GM19240 (cell line): Measurements from ENCODE around the gene GSDMA.
"Not testable (repeated sequence)": the region's sequence is repeated elsewhere in the genome, so short reads cannot be mapped to it uniquely, and the experiment has no call there.

Experiments used
- DNase-seq: peaks from one replicate; pipeline ENCODE4 v3.0.0; 2011; ENCODE audit warnings: low spot score; ENCODE audit not compliant: insufficient read length

The GSDMA gene

DNA sequence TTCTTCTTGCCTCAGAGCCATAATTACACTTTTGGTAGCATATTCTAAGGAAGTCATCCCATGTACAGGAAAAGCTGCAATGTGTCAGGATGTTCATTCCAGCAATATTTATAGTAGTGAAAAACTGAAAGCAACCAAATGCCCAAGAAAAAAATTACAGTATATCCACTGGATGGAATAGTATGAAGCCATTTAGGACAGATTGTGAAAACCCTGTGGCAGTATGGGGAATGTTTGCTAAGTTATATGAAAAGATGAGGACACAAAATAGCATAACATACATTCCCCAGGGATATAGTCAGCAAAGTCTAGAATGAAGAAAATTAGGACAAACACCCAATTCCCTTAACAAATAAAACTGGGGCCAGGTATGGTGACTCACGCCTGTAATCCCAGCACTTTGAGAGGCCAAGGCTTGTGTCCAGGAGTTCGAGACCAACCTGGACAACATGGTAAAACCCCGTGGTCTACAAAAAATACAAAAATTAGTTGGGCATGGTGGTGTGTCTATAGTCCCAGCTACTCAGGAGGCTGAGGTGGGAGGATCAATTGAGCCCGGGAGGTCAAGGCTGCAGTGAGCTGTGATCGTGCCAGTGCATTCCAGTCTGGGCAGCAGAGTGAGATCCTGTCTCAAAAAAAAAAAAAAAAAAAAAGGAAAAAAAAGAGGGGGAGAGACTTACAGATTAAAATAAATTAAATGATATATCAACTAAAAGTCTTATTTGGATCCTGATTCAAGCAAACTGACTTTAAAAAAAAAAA, 33.0 kb upstream of the GSDMA start:
- no peak for DNase-seq

DNA sequence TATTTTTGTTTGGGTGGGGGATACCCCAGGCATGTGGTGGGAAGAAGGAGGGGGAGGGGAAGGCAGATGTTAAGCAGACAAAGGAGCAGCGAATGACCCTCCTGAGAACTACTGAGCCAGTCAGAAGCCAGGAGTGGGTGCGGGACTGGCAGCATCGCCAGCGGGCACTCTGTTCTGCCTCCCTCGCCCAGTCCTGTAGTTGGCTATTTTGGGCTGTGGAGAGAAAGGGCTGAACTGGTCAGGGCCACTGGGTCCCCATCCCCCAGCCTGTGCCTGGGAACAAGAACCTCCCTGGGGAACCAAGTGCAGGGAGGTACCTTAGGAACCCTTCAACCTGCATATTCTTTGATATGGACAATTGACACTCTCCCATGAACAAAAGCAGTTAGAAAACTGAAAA, 28.9 kb upstream of the GSDMA start:
- DNase-seq = no peak

GRCh38 chr17:39934324-39934723, 28.5 kb upstream of the GSDMA start:
- no peak for DNase-seq

DNA sequence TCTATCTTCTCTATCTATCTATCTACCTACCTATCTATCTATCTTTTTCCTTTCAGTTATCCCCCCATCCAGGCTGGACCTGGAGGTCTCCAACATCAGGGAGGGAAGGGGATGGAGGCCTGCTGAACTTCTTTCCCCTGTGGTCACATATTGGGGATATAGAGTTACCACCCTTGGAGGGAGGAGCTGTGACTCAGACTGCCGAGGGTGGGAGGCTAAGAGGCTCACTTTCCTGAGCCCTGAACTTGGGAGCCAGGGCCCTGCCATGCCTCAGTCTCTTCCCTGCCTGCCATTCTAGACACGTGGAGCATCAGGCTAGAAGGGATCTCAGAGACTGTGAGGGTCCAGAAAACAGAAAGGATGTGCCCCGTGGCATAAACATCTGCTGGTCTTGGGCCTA, 26.9 kb upstream of the GSDMA start:
- DNase-seq = no peak

GRCh38 chr17:39937447-39937846, 25.4 kb upstream of the GSDMA start:
- DNase-seq = no peak

DNA sequence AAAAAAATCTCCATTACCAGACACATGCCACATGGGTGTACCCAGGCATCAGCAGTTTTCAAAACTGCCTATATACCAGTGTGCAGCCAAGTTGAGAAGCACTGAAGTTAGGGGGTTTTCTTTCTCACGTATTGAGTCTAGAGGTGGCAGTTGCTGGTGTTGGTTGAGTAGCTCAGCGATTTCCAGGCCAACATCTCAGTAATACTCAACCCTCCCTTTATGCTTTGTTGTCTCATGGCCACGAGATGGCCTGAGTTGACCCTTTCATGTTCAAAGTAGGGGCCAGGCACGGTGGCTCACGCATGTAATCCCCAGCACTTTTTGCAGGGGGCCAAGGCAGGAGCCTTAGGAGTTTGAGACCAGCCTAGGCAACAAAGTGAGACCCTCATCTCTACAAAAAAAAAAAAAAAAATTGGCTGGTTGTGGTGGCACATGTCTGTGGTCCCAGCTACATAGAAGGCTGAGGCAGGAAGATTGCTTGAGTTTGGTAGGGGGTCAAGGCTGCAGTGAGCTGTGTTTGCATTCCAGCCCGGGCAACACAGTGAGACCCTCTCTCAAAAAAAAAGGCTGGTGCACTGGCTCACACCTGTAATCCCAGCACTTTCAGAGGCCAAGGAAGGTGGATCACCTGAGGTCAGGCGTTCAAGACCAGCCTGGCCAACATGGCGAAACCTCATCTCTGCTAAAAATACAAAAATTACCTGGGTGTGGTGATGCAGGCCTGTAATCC, 24.5 kb upstream of the GSDMA start:
- DNase-seq = no peak

- DNase-seq = no peak
Observed at GRCh38 chr17:39939106-39939505, 23.7 kb upstream of the GSDMA start.

- peak; percentile 53 for DNase-seq
Observed at GRCh38 chr17:39939588-39940419, 23.0 kb upstream of the GSDMA start.

GRCh38 chr17:39943702-39944392, 19.0 kb upstream of the GSDMA start:
- DNase-seq = no peak

- no peak for DNase-seq
Observed at GRCh38 chr17:39944393-39944711, 18.5 kb upstream of the GSDMA start.

DNA sequence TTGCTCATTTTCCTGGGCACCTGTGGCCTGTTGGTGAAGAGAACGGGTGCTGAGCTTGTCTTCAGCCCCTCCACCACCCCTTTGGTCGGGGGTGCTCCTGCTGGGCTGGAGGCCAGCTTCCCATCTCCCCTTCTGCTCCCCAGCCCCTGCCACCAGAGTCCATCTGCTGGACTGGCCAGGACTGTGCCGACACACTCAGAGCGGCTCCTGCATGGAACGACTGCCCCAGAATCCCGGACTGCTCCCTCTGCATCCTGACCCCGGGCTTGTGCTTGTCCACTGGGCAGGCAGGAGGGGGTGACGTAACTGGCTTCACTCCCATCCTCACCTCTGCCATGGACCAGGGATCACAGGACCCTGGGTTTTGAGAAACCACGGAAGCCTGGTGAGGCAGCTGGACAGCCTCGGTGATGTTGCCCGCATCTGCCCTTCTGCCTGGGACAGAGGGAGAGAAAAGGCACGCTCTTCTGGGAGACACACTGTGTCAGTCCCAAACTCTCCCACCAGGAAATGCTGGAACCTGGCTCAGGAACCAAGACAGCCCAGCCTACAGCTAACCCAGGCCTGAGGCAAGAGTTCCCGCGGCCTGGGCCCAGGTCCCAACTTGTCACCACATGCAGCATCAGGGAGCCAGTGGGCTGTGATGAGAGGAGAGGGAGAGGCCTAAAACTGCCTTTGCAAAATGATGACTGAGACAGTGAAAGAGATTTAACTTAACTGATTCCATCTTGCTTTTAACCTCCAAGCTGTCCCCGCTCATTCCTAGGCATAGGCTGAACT, 16.1 kb upstream of the GSDMA start:
- DNase-seq = no peak

GRCh38 chr17:39948489-39948828, 14.3 kb upstream of the GSDMA start:
- not testable (repeated sequence) for DNase-seq

DNA sequence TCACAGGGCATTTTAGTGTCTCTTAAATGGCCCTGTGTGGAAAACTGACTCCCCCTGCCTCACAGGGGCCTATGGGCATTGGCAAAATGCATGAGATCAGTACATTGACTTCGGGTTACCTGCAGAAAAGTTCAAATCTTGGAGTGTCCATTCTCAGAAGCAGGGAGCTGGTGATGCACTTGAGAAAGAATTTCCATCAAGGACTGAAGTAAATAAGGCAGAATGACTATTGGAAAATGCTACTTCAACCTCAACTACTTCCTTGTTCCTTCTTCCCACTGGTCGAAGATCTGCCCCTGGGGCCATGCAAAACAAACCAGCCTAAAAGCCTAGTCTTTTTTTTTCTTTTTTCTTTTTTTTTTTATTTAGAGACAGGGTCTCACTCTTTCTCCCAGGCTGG, 13.8 kb upstream of the GSDMA start:
- no peak for DNase-seq

DNA sequence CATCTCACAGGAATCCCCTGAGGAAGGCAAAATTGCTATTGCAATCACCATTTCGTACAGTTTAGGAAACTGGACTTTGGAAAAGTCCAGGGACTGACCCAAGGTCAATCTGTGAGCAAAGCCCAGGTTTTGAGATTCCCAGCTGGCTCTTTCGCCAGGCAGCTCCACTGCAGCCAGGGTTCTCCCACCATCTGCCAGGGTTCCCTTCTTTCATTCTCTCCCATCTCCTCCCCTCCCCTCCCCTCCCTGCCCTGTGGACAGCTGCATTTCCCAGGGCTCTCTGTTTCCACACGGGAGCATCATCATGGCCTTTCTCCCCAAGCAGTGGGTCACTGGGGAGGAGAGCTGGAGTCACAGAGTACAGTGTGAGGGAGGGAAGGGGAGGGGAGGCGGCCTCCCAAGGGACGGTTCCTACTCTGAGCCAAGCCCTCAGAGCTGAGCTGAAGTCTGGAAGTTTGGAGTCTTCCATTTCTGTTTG, 11.9 kb upstream of the GSDMA start:
- no peak for DNase-seq

DNA sequence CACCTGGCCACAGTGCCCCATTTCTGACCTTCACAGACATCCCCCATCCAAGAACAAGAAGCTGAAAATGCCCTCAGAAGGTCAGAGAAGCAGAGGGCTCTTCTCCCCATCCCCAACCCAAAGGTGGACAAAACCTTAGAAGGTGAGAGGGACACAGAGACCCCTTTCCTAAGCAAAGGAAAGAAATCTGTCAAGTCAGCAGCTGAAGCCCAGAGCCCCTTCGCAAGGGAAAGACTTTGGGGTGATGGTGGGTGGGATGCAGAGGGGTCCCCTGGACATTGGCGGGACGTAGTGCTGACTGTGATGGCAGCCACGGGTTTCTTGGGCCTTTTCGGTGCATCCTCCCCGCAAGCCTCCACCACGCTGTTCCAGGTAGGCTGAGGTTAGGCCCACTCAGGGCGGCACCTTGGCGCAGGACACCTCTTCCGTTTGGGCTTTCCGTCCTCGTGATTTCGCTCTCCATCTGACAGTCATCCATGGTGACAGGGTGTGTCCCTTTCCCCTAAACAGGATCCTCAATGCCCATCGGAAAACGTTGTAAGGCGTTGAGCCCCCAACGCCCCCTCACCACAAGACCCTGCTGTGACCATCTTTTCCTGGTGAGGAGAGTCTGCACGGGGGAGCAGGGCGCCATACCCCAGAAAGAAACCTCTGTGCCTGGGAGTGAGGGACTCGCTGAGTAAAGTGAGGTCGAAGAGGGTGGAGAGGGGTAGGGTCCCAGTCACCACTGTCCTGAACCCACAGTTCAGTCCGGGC, 10.7 kb upstream of the GSDMA start:
- no peak for DNase-seq

GRCh38 chr17:39952680-39953470, 9.9 kb upstream of the GSDMA start:
- DNase-seq = peak; percentile 90

- no peak for DNase-seq
Observed at GRCh38 chr17:39953471-39953888, 9.3 kb upstream of the GSDMA start.

DNA sequence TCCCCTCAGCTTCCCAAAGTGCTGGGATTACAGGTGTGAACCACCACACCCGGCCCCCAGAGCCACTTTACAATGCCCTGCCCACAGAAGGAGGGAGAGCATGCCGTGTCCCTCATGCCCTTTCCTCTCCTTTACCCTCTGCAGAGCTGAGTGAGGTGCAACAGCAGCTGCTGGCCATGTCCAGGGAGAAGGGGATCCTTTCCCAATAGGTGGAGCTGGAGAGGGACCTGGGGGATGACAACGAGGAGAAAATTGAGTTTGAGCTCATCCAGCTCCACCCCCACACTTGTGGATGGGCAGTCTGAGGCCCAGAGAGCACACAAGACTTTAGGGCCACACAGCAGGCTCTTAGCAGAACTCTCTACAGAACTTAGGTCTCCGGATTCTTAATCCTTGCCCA, 7.9 kb upstream of the GSDMA start:
- DNase-seq = no peak

GRCh38 chr17:39955726-39956225, 7.0 kb upstream of the GSDMA start:
- no peak for DNase-seq
